Measurements from ENCODE around the gene TLE4. TPM values are rescaled to one million over a fixed set of nuclear protein-coding genes. Genes with fewer than 3 reads are reported as not detected.
A peak's percentile ranks its signal among the peaks of the same experiment; 100 is the strongest.

TLE4 gene
- total and polyA plus RNA-seq, 7 experiments from 2014 or later: 21.0 to 196 (median 102) TPM

- POLR2A ChIA-PET: no interaction called here
- CTCF ChIA-PET: no interaction called here
- Mint-ChIP-seq H3K27me3 (no peaks in the 10 kb centered on the region), H3K4me3 (peak overlapping the region in 1 of 10 donors; percentile 50), H3K27ac (peak overlapping the region in 3 of 9 donors; percentile 18 to 62 (median 51)), H3K4me1 (peaks cover 19 to 91% (median 77%) of the 10 kb centered on the region in 7 donors), H3K36me3 (peaks cover 0 to 13% (median 4%) of the 10 kb centered on the region in 5 donors), H3K9me3 (no peaks in the 10 kb centered on the region)
- Histone ChIP-seq H3K9me3 (ENCODE audit: control insufficient read depth in 2 of 3, low read length in 3 of 3) (no peaks in the 10 kb centered on the region), H3K4me1 (ENCODE audit: control insufficient read depth in 2 of 2, insufficient read depth in 2 of 2, low read length in 2 of 2) (peaks cover 13 to 14% of the 10 kb centered on the region in 2 donors), H3K27me3 (ENCODE audit: control insufficient read depth in 2 of 2, insufficient read depth in 2 of 2, low read length in 2 of 2) (no peaks in the 10 kb centered on the region), H3K27ac (ENCODE audit: low read depth, low read length) (no peak overlapping the region), H3K36me3 (ENCODE audit: control insufficient read depth in 2 of 3, insufficient read depth in 3 of 3, low read length in 3 of 3) (no peaks in the 10 kb centered on the region), H3K4me3 (ENCODE audit: low read length) (no peak overlapping the region)
- ATAC-seq (no peak), DNase-seq (no peak)
- intact Hi-C loops (cut with micrococcal nuclease): no loop called here
These were observed 122.4 kb downstream of the TLE4 start for GRCh38 chr9:79694208-79694607.

- Histone ChIP-seq H3K4me1 (ENCODE audit: control insufficient read depth in 2 of 2, insufficient read depth in 2 of 2, low read length in 2 of 2) (peaks cover 13 to 14% of the 10 kb centered on the region in 2 donors), H3K4me3 (ENCODE audit: low read length) (no peak overlapping the region), H3K36me3 (ENCODE audit: control insufficient read depth in 2 of 3, insufficient read depth in 3 of 3, low read length in 3 of 3) (no peaks in the 10 kb centered on the region), H3K27me3 (ENCODE audit: control insufficient read depth in 2 of 2, insufficient read depth in 2 of 2, low read length in 2 of 2) (no peaks in the 10 kb centered on the region), H3K27ac (ENCODE audit: low read depth, low read length) (no peak overlapping the region), H3K9me3 (ENCODE audit: control insufficient read depth in 2 of 3, low read length in 3 of 3) (no peaks in the 10 kb centered on the region)
- POLR2A ChIA-PET: interaction anchor here (1.0 kb wide), 1 partner anchor 123 kb away, joined by 5 read pairs; the partner anchor contains the start of gene TLE4
- no peak for ATAC-seq
- H3K9me3 Mint-ChIP-seq: no peaks in the 10 kb centered on the region
- DNase-seq: no peak
- peaks cover 19 to 91% (median 80%) of the 10 kb centered on the region in 7 donors for H3K4me1 Mint-ChIP-seq
- peak overlapping the region in 2 of 9 donors; percentile 18 to 59 for H3K27ac Mint-ChIP-seq
- H3K4me3 Mint-ChIP-seq: peak overlapping the region in 1 of 10 donors; percentile 61
- H3K27me3 Mint-ChIP-seq: no peaks in the 10 kb centered on the region
- intact Hi-C loops (cut with micrococcal nuclease): no loop called here
- CTCF ChIA-PET: no interaction called here
- peaks cover 0 to 13% (median 4%) of the 10 kb centered on the region in 5 donors for H3K36me3 Mint-ChIP-seq
These were observed 123.1 kb downstream of the TLE4 start for GRCh38 chr9:79694676-79695400.

DNA sequence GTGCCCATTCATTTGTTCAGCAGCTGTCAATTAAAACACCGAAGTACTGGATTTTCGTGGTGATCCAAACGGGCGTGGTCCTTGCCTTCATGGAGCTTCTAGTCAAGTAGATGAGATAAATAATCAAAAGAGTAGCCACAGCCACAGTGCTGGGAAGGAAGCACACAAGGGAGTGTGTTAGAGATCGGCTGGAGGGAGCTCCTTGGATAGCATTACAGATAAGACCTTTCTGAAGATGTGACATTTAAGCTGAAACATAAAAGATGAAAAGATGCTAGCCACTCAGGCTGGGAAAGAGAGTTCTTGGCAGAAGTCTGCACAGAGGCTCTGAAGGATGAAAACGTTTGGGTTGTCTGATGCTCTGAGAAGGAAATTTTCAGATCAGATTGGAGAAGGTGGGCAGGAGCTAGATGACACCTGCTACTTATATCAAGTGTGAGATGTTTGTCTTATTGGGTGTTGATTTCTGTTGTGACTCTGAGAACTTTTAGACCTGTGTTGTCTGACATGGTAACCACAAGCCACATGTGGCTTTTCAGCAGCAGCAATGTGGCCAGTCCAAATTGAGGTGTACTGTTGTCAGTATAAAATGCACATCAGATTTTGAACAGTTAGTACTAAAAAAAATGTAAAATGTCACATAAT lies 123.9 kb downstream of the TLE4 start:
- H3K27me3 Mint-ChIP-seq: no peaks in the 10 kb centered on the region
- ATAC-seq (peak; percentile 66), DNase-seq (no peak)
- H3K36me3 Mint-ChIP-seq: peaks cover 0 to 13% (median 4%) of the 10 kb centered on the region in 5 donors
- H3K27me3 ChIP-seq (ENCODE audit: control insufficient read depth in 2 of 2, insufficient read depth in 2 of 2, low read length in 2 of 2): no peaks in the 10 kb centered on the region
- peak overlapping the region in 4 of 10 donors; percentile 13 to 61 (median 41) for H3K4me3 Mint-ChIP-seq
- intact Hi-C loops (cut with micrococcal nuclease): no loop called here
- H3K4me3 ChIP-seq (ENCODE audit: low read length): no peak overlapping the region
- no peaks in the 10 kb centered on the region for H3K36me3 ChIP-seq (ENCODE audit: control insufficient read depth in 2 of 3, insufficient read depth in 3 of 3, low read length in 3 of 3)
- peak overlapping the region in 5 of 9 donors; percentile 4 to 59 (median 36) for H3K27ac Mint-ChIP-seq
- H3K9me3 ChIP-seq (ENCODE audit: control insufficient read depth in 2 of 3, low read length in 3 of 3): no peaks in the 10 kb centered on the region
- H3K9me3 Mint-ChIP-seq: no peaks in the 10 kb centered on the region
- POLR2A ChIA-PET: interaction anchor here (1.0 kb wide), 2 partner anchors 18 to 124 kb away, joined by 3 to 5 read pairs; partner anchors contain the start of gene TLE4
- H3K4me1 ChIP-seq (ENCODE audit: control insufficient read depth in 2 of 2, insufficient read depth in 2 of 2, low read length in 2 of 2): peaks cover 13 to 14% of the 10 kb centered on the region in 2 donors
- CTCF ChIA-PET: no interaction called here
- H3K4me1 Mint-ChIP-seq: peaks cover 19 to 94% (median 84%) of the 10 kb centered on the region in 7 donors
- H3K27ac ChIP-seq (ENCODE audit: low read depth, low read length): no peak overlapping the region

- Histone ChIP-seq H3K27me3 (ENCODE audit: control insufficient read depth in 2 of 2, insufficient read depth in 2 of 2, low read length in 2 of 2) (no peaks in the 10 kb centered on the region), H3K4me3 (ENCODE audit: low read length) (no peak overlapping the region), H3K27ac (ENCODE audit: low read depth, low read length) (no peak overlapping the region), H3K9me3 (ENCODE audit: control insufficient read depth in 2 of 3, low read length in 3 of 3) (no peaks in the 10 kb centered on the region), H3K4me1 (ENCODE audit: control insufficient read depth in 2 of 2, insufficient read depth in 2 of 2, low read length in 2 of 2) (peaks cover 11 to 14% of the 10 kb centered on the region in 2 donors), H3K36me3 (ENCODE audit: control insufficient read depth in 2 of 3, insufficient read depth in 3 of 3, low read length in 3 of 3) (no peaks in the 10 kb centered on the region)
- peaks cover 0 to 15% (median 6%) of the 10 kb centered on the region in 5 donors for H3K36me3 Mint-ChIP-seq
- ATAC-seq (no peak), DNase-seq (no peak)
- H3K4me1 Mint-ChIP-seq: peaks cover 19 to 73% (median 59%) of the 10 kb centered on the region in 7 donors
- ChIA-PET POLR2A (no interaction called here), CTCF (no interaction called here)
- no peak overlapping the region for H3K4me3 Mint-ChIP-seq
- intact Hi-C loops (cut with micrococcal nuclease): no loop called here
- no peak overlapping the region for H3K27ac Mint-ChIP-seq
- H3K27me3 Mint-ChIP-seq: no peaks in the 10 kb centered on the region
- no peaks in the 10 kb centered on the region for H3K9me3 Mint-ChIP-seq
These were observed 127.2 kb downstream of the TLE4 start for GRCh38 chr9:79698967-79699366.

GRCh38 chr9:79699479-79699878 lies 127.7 kb downstream of the TLE4 start:
- peaks cover 9 to 14% of the 10 kb centered on the region in 2 donors for H3K4me1 ChIP-seq (ENCODE audit: control insufficient read depth in 2 of 2, insufficient read depth in 2 of 2, low read length in 2 of 2)
- no peak for ATAC-seq
- Mint-ChIP-seq H3K36me3 (peaks cover 0 to 20% (median 7%) of the 10 kb centered on the region in 5 donors), H3K4me1 (peaks cover 19 to 68% (median 54%) of the 10 kb centered on the region in 7 donors), H3K9me3 (no peaks in the 10 kb centered on the region), H3K27me3 (no peaks in the 10 kb centered on the region), H3K4me3 (no peak overlapping the region), H3K27ac (no peak overlapping the region)
- H3K27me3 ChIP-seq (ENCODE audit: control insufficient read depth in 2 of 2, insufficient read depth in 2 of 2, low read length in 2 of 2): no peaks in the 10 kb centered on the region
- intact Hi-C loops (cut with micrococcal nuclease): no loop called here
- H3K9me3 ChIP-seq (ENCODE audit: control insufficient read depth in 2 of 3, low read length in 3 of 3): no peaks in the 10 kb centered on the region
- no peak overlapping the region for H3K27ac ChIP-seq (ENCODE audit: low read depth, low read length)
- ChIA-PET POLR2A (no interaction called here), CTCF (no interaction called here)
- H3K4me3 ChIP-seq (ENCODE audit: low read length): no peak overlapping the region
- peaks cover 0 to 2% (median 0%) of the 10 kb centered on the region in 3 experiments for H3K36me3 ChIP-seq (ENCODE audit: control insufficient read depth in 2 of 3, insufficient read depth in 3 of 3, low read length in 3 of 3)
- no peak for DNase-seq

GRCh38 chr9:79700607-79701360 lies 129.0 kb downstream of the TLE4 start:
- DNase-seq (no peak), ATAC-seq (no peak)
- Histone ChIP-seq H3K27me3 (ENCODE audit: control insufficient read depth in 2 of 2, insufficient read depth in 2 of 2, low read length in 2 of 2) (no peaks in the 10 kb centered on the region), H3K9me3 (ENCODE audit: control insufficient read depth in 2 of 3, low read length in 3 of 3) (no peaks in the 10 kb centered on the region), H3K36me3 (ENCODE audit: control insufficient read depth in 2 of 3, insufficient read depth in 3 of 3, low read length in 3 of 3) (peaks cover 0 to 14% (median 0%) of the 10 kb centered on the region in 3 experiments), H3K4me1 (ENCODE audit: control insufficient read depth in 2 of 2, insufficient read depth in 2 of 2, low read length in 2 of 2) (peaks cover 2 to 3% of the 10 kb centered on the region in 2 donors), H3K27ac (ENCODE audit: low read depth, low read length) (no peak overlapping the region), H3K4me3 (ENCODE audit: low read length) (no peak overlapping the region)
- Mint-ChIP-seq H3K27me3 (no peaks in the 10 kb centered on the region), H3K4me1 (peaks cover 10 to 55% (median 41%) of the 10 kb centered on the region in 7 donors), H3K9me3 (no peaks in the 10 kb centered on the region), H3K27ac (peak overlapping the region in 2 of 9 donors; percentile 22 to 37), H3K4me3 (no peak overlapping the region), H3K36me3 (peaks cover 4 to 33% (median 20%) of the 10 kb centered on the region in 5 donors)
- ChIA-PET POLR2A (interaction anchor here (0.7 kb wide), 1 partner anchor 138 kb away, joined by 3 read pairs; no protein-coding TSS in a partner anchor), CTCF (interaction anchor here (0.9 kb wide), 1 partner anchor 8 kb away, joined by 3 read pairs; no protein-coding TSS in a partner anchor)
- intact Hi-C loops (cut with micrococcal nuclease): loop anchor here in 1 of 2 donors (10.0 kb wide), 1 partner anchor 226 kb away; no protein-coding TSS in a partner anchor

All from naive thymus-derived CD4-positive, alpha-beta T cell (primary cell).